Measurements from ENCODE around the gene RFT1. TPM values are rescaled to one million over a fixed set of nuclear protein-coding genes. Genes with fewer than 3 reads are reported as not detected.

Gene RFT1
- total RNA-seq, 4 donors from 2014 or later, result 14.4 to 17.7 (median 16.2) TPM

DNA sequence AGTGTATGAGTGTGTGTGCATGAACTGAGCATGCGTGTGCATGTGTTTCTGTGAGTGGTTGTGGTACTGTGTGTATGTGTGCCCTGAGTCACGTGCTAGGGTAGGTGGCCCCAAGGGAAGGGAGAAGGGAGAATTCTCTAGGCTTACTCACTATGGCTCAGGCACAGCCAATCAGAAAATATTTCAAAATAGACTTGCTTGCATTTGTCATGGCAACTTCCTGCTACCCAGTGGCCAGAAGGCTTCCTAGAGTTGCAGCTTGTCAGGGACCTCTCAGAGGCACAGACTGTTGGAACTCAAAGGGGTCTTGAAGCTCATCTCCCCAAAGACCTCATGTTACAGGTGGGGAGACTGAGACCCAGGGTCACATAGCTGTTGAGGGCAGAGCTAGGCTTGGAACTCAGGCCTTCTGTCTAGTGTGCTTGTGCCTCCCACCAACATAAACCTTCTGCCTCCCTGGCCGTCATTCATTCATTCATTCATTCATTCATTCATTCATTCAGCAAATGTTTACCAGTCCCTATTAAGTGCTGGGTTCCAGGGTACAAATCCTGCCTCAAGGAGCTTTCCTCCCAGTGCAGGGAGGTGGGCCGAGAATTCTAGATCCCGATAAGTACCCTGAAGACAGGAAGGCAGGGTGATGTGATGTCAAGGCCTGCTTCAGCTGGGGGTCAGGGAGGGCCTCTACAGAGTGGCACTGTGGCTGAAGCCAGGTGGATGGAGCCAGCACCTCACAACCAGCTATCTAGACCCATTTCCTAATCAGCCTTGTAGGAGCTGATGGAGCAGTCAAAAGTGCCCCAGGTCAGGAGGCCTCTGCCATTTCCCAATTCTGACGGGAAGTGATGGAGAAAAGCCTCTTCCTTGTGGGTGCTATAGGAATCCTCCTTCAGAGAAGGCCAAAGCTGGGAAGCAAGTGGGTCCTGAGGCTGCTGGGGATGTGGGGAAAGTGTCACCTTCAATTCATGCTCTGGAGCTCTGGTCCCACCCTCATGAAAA lies 10.9 kb upstream of the RFT1 start:
- H3K4me1 ChIP-seq, result peaks cover 16 to 17% of the 10 kb centered on the region in 2 donors
- H3K36me3 ChIP-seq, result no peaks in the 10 kb centered on the region
- no peaks in the 10 kb centered on the region for H3K27me3 ChIP-seq
- H3K9me3 ChIP-seq, result no peaks in the 10 kb centered on the region
- intact Hi-C loops (cut with DNase I), result no loop called here
- TF ChIP-seq CTCF (IDR thresholded peaks at IDR 0.05) (no peak), POLR2A (IDR thresholded peaks at IDR 0.05) (no peak)
- DNase-seq, result no peak
- H3K27ac ChIP-seq, result no peak overlapping the region
- H3K4me3 ChIP-seq (replicated peaks in 1 of 3), result no peak overlapping the region
- WGBS, 2 donors, result 79 to 84% methylated on average over 6 of the region's 6 CpGs

GRCh38 chr3:53139906-53140846 lies 9.9 kb upstream of the RFT1 start:
- Histone ChIP-seq H3K36me3 (no peaks in the 10 kb centered on the region), H3K4me1 (peaks cover 22 to 25% of the 10 kb centered on the region in 2 donors), H3K4me3 (replicated peaks in 1 of 3) (no peak overlapping the region), H3K9me3 (no peaks in the 10 kb centered on the region), H3K27ac (no peak overlapping the region), H3K27me3 (no peaks in the 10 kb centered on the region)
- no peak for DNase-seq
- TF ChIP-seq POLR2A (IDR thresholded peaks at IDR 0.05) (no peak), CTCF (IDR thresholded peaks at IDR 0.05) (no peak)
- intact Hi-C loops (cut with DNase I), result no loop called here
- 58 to 59% methylated on average over 6 of the region's 6 CpGs for WGBS, 2 donors

GRCh38 chr3:53137835-53138446 lies 7.7 kb upstream of the RFT1 start:
- Histone ChIP-seq H3K27ac (peak overlapping the region; percentile 67 to 77 (median 73)), H3K4me1 (peaks cover 32 to 48% of the 10 kb centered on the region in 2 donors), H3K36me3 (no peaks in the 10 kb centered on the region), H3K4me3 (replicated peaks in 1 of 3) (no peak overlapping the region), H3K9me3 (no peaks in the 10 kb centered on the region), H3K27me3 (no peaks in the 10 kb centered on the region)
- WGBS, 2 donors, result 94 to 95% methylated on average over 4 of the region's 4 CpGs
- intact Hi-C loops (cut with DNase I), result no loop called here
- no peak for DNase-seq
- TF ChIP-seq CTCF (IDR thresholded peaks at IDR 0.05), result no peak
- TF ChIP-seq POLR2A (IDR thresholded peaks at IDR 0.05), result no peak

- DNase-seq, result peak; percentile 76 to 90
- Histone ChIP-seq H3K9me3 (no peaks in the 10 kb centered on the region), H3K27me3 (no peaks in the 10 kb centered on the region), H3K4me3 (replicated peaks in 1 of 3) (no peak overlapping the region), H3K27ac (peak overlapping the region; percentile 67 to 77 (median 73)), H3K4me1 (peaks cover 32 to 55% of the 10 kb centered on the region in 2 donors), H3K36me3 (no peaks in the 10 kb centered on the region)
- TF ChIP-seq POLR2A (IDR thresholded peaks at IDR 0.05) (no peak), CTCF (IDR thresholded peaks at IDR 0.05) (no peak)
- intact Hi-C loops (cut with DNase I), result no loop called here
- WGBS, 2 donors, result 16 to 22% methylated on average over 2 of the region's 2 CpGs
Observed at GRCh38 chr3:53137221-53137620, 7.0 kb upstream of the RFT1 start.
